HepG2 (cell line): Measurements from ENCODE around the gene UQCRC1. TPM values are rescaled to one million over a fixed set of nuclear protein-coding genes. Genes with fewer than 3 reads are reported as not detected.

Experiments used
- ATAC-seq: fragments of 200-7000 bp; cut with Tn5 transposase; 3 replicates; pipeline ENCODE4 v1.9.1; 2020; ENCODE audit warnings: mild to moderate bottlenecking, moderate library complexity
- BruUV-seq: library from RNA; stranded (reverse); fragments of 400-500 nt; replicated peaks from 2 replicates; lab custom pipeline; 2021; lab: Mats Ljungman, UMichigan
- CTCF ChIA-PET: fragments of 300-600 bp; formaldehyde crosslinking; extraction: SDS; loops from one replicate; lab custom pipeline; 2021; ENCODE audit warnings: low total read pairs, inconsistent platforms, low intra/inter-chr PET ratio; lab: Yijun Ruan, JAX
- POLR2A ChIA-PET: fragments of 350-600 bp; sonication (Branson Sonifier 250); formaldehyde crosslinking; loops from one replicate; lab custom pipeline; 2020; ENCODE audit warnings: antibody characterized with exemption, inconsistent platforms; lab: Yijun Ruan, JAX
- DNase-seq: peaks from one replicate; pipeline ENCODE4 v3.0.0-alpha.2; 2015; ENCODE audit warnings: low spot score
- FAIRE-seq: peaks from 3 replicates; lab custom pipeline; 2011; peaks lifted over from hg19 to GRCh38; lab: Jason Lieb, UNC
- H2AFZ ChIP-seq: one replicate; pipeline ENCODE4 v1.6.1; 2011; ENCODE audit warnings: low read length, inconsistent platforms
- H3K27ac ChIP-seq: fragments of 300-600 bp; 3 replicates; pipeline ENCODE4 v1.8.0; 2011; ENCODE audit warnings: mixed run types, mild to moderate bottlenecking, mixed read lengths, low read length, inconsistent platforms; ENCODE audit not compliant: insufficient read depth; ENCODE audit errors: extremely low read length
- H3K27me3 ChIP-seq, 2 experiments: fragments of 200-600 bp in 1 of 2; 2 replicates in 1 of 2; 3 replicates in 1 of 2; pipeline versions ENCODE4 v1.6.0 to v1.8.0; 2011; ENCODE audit warnings: low read length in 2 of 2, mild to moderate bottlenecking in 2 of 2, moderate library complexity in 2 of 2, inconsistent platforms in 1 of 2; ENCODE audit not compliant: insufficient read depth in 2 of 2, control insufficient read depth in 1 of 2
- H3K36me3 ChIP-seq, 2 experiments: fragments of 200-600 bp in 1 of 2; replicated peaks in 1 of 2; 2 replicates in 1 of 2; 3 replicates in 1 of 2; pipeline versions ENCODE4 v1.5.1 to v1.8.0; 2011; ENCODE audit warnings: low read length in 2 of 2, inconsistent platforms in 1 of 2; ENCODE audit not compliant: insufficient read depth in 2 of 2, control insufficient read depth in 1 of 2
- H3K4me1 ChIP-seq: 2 replicates; pipeline ENCODE4 v1.5.1; 2012; ENCODE audit warnings: low read length, inconsistent platforms; ENCODE audit not compliant: insufficient read depth
- H3K4me2 ChIP-seq: 2 replicates; pipeline ENCODE4 v1.6.0; 2011; ENCODE audit warnings: low read depth, low read length, inconsistent platforms
- H3K4me3 ChIP-seq, 3 experiments: fragments of 200-600 bp in 1 of 3; sonication (generic), shearing (Covaris generic) in 1 of 3; replicated peaks in 1 of 3; 2 replicates each; pipeline ENCODE4 v1.5.1; 2011 to 2016; ENCODE audit warnings: low read length in 3 of 3, inconsistent platforms in 2 of 3, low read depth in 2 of 3, mild to moderate bottlenecking in 2 of 3, control low read depth in 1 of 3, mixed read lengths in 1 of 3; ENCODE audit not compliant: insufficient read depth in 1 of 3
- H3K79me2 ChIP-seq: one replicate; pipeline ENCODE4 v1.6.1; 2011; ENCODE audit warnings: low read length, inconsistent platforms; ENCODE audit not compliant: insufficient read depth
- H3K9ac ChIP-seq: 2 replicates; pipeline ENCODE4 v1.6.0; 2011; ENCODE audit warnings: mild to moderate bottlenecking, low read depth, low read length, inconsistent platforms; ENCODE audit not compliant: insufficient read depth
- H3K9me3 ChIP-seq: 2 replicates; pipeline ENCODE4 v1.5.1; 2012; ENCODE audit warnings: mild to moderate bottlenecking, low read length
- H4K20me1 ChIP-seq: 2 replicates; pipeline ENCODE4 v1.6.0; 2011; ENCODE audit warnings: inconsistent platforms, mild to moderate bottlenecking, low read length, moderate library complexity; ENCODE audit not compliant: insufficient read depth
- BCLAF1 ChIP-seq: fragments of 450-650 bp; IDR thresholded peaks from 2 replicates; pipeline ENCODE4 v1.6.1; 2017; ENCODE audit warnings: mild to moderate bottlenecking
- CTCF ChIP-seq: sonication (generic); formaldehyde crosslinking; IDR thresholded peaks from 2 replicates; pipeline ENCODE4 v1.5.0; 2020; ENCODE audit warnings: mild to moderate bottlenecking, missing genetic modification reagents, moderate library complexity
- DR1 ChIP-seq: sonication (generic); formaldehyde crosslinking; IDR thresholded peaks from 2 replicates; pipeline ENCODE4 v1.8.0; 2021; ENCODE audit warnings: mild to moderate bottlenecking, missing genetic modification reagents, inconsistent platforms
- FOXA1 ChIP-seq, 2 experiments: fragments of 450-650 bp in 1 of 2; sonication (generic) in 1 of 2; formaldehyde crosslinking in 1 of 2; IDR thresholded peaks; 2 replicates each; pipeline versions ENCODE4 v1.4.0 to v1.6.1; 2016 to 2020; ENCODE audit warnings: missing genetic modification reagents in 1 of 2
- ZNF329 ChIP-seq: sonication (generic); formaldehyde crosslinking; IDR thresholded peaks from 2 replicates; pipeline ENCODE4 v1.9.0; 2021; ENCODE audit warnings: low read depth, mild to moderate bottlenecking, missing genetic modification reagents
- ZNF512 ChIP-seq: sonication (generic); formaldehyde crosslinking; IDR thresholded peaks from 2 replicates; pipeline ENCODE4 v1.4.0; 2020; ENCODE audit warnings: mild to moderate bottlenecking, missing genetic modification reagents
- ZNF660 ChIP-seq: sonication (generic); formaldehyde crosslinking; IDR thresholded peaks from 2 replicates; pipeline ENCODE4 v1.5.1; 2020; ENCODE audit warnings: mild to moderate bottlenecking, low read depth, missing genetic modification reagents, borderline replicate concordance
- ZNF761 ChIP-seq: sonication (generic); formaldehyde crosslinking; conservative IDR thresholded peaks from 2 replicates; pipeline ENCODE4 v1.4.0; 2020; ENCODE audit warnings: mild to moderate bottlenecking, missing genetic modification reagents
- ZNF775 ChIP-seq: sonication (generic); formaldehyde crosslinking; IDR thresholded peaks from 2 replicates; pipeline ENCODE4 v1.4.0; 2020; ENCODE audit warnings: missing genetic modification reagents, mild to moderate bottlenecking, moderate library complexity, borderline replicate concordance
- WGBS: methylation state at CpG from one replicate; pipeline ENCODE4 v1.1.6; 2017; ENCODE audit warnings: low lambda C conversion rate; 5-methylcytosine and 5-hydroxymethylcytosine counted together
- in situ Hi-C: cut with HindIII; loops from 2 replicates; pipeline ENCODE4 v1.10.0; 2017; ENCODE audit warnings: low pct_unique_long_range_greater_than_20kb; ENCODE audit not compliant: extremely low pct_ligation_motif_present
- intact Hi-C: fragments of 100-400 bp; cut with micrococcal nuclease; formaldehyde crosslinking; loops from one replicate; pipeline ENCODE4 v1.10.0; 2022; ENCODE audit not compliant: unreplicated experiment
- polyA plus RNA-seq, 8 experiments: library from polyadenylated mRNA; depleted of rRNA in 3 of 8; stranded (reverse) in 7 of 8; unstranded in 1 of 8; fragments of >200 nt; fragmentation: Illumina TruSeq in 4 of 8; extraction: Trizol in 4 of 8; gene quantifications; 2 replicates each; pipeline versions ENCODE4 v1.2.1 to v1.2.3, GENCODE V29; 2011 to 2016; ENCODE audit warnings: low read depth in 4 of 8, missing spikeins in 1 of 8, mixed read lengths in 1 of 8; ENCODE audit not compliant: insufficient read depth in 1 of 8
- total RNA-seq, 5 experiments: library from RNA; depleted of rRNA; stranded (reverse); fragments of >200 nt; fragmentation: Illumina TruSeq; extraction: Trizol; gene quantifications; 2 replicates each; pipeline ENCODE4 v1.2.3, GENCODE V29; 2016; ENCODE audit warnings: low read depth in 1 of 5
- TF ChIP-seq, protein P1 (sequence below): IDR thresholded peaks from 2 replicates; pipeline ENCODE4 v1.6.1; 2016; ENCODE audit warnings: missing compliant biosample characterization, missing genetic modification reagents, borderline replicate concordance
- TF ChIP-seq, protein P2 (sequence below): sonication (generic); formaldehyde crosslinking; conservative IDR thresholded peaks from 2 replicates; pipeline ENCODE4 v1.4.0; 2020; ENCODE audit warnings: missing genetic modification reagents

UQCRC1 gene
- total and polyA plus RNA-seq, 2 of the 13 experiments (the other 11 are each of a cell fraction or from before 2014, with no cell fraction given) = 316 to 680 TPM

GRCh38 chr3:48631516-48632448 is 22.3 kb upstream of the UQCRC1 start:
- Histone ChIP-seq H3K27ac (no peak overlapping the region), H3K79me2 (peaks cover 42% of the 10 kb centered on the region), H3K9me3 (no peaks in the 10 kb centered on the region), H3K4me1 (peaks cover 52% of the 10 kb centered on the region), H3K36me3 (peaks cover 27 to 70% of the 10 kb centered on the region in 2 experiments), H3K9ac (no peak overlapping the region), H3K4me2 (no peak overlapping the region; the same call in 1 of the 2 replicates), H2AFZ (no peak overlapping the region), H3K27me3 (no peaks in the 10 kb centered on the region; a peak in 1 of 5 replicates), H4K20me1 (no peaks in the 10 kb centered on the region), H3K4me3 (no peak overlapping the region; a peak in 1 of 6 replicates)
- ChIA-PET CTCF (no interaction called here), POLR2A (interaction anchor here (4.8 kb wide), 1 partner anchor 9 kb away, joined by 140 read pairs; the partner anchor contains the start of gene TMEM89)
- 96% methylated on average over 20 of the region's 22 CpGs for WGBS
- intact Hi-C loops = no loop called here
- FAIRE-seq = no peak
- no peak for ATAC-seq
- no TSS peak for BruUV-seq
- in situ Hi-C loops = no loop called here
- DNase-seq = no peak
- TF ChIP-seq, protein P1, sequence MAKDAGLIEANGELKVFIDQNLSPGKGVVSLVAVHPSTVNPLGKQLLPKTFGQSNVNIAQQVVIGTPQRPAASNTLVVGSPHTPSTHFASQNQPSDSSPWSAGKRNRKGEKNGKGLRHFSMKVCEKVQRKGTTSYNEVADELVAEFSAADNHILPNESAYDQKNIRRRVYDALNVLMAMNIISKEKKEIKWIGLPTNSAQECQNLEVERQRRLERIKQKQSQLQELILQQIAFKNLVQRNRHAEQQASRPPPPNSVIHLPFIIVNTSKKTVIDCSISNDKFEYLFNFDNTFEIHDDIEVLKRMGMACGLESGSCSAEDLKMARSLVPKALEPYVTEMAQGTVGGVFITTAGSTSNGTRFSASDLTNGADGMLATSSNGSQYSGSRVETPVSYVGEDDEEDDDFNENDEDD = no peak
- no peak for TF ChIP-seq DR1
- no peak for TF ChIP-seq CTCF (CRISPR knock-in tag)
- TF ChIP-seq, protein P2, sequence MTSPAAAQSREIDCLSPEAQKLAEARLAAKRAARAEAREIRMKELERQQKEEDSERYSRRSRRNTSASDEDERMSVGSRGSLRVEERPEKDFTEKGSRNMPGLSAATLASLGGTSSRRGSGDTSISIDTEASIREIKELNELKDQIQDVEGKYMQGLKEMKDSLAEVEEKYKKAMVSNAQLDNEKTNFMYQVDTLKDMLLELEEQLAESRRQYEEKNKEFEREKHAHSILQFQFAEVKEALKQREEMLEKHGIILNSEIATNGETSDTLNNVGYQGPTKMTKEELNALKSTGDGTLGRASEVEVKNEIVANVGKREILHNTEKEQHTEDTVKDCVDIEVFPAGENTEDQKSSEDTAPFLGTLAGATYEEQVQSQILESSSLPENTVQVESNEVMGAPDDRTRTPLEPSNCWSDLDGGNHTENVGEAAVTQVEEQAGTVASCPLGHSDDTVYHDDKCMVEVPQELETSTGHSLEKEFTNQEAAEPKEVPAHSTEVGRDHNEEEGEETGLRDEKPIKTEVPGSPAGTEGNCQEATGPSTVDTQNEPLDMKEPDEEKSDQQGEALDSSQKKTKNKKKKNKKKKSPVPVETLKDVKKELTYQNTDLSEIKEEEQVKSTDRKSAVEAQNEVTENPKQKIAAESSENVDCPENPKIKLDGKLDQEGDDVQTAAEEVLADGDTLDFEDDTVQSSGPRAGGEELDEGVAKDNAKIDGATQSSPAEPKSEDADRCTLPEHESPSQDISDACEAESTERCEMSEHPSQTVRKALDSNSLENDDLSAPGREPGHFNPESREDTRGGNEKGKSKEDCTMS (CRISPR knock-in tag) = no peak
- TF ChIP-seq FOXA1 (IDR thresholded peaks at IDR 0.05) = no peak
- TF ChIP-seq FOXA1 (CRISPR knock-in tag; IDR thresholded peaks at IDR 0.05) = no peak
- no peak for TF ChIP-seq ZNF775 (CRISPR knock-in tag)
- no peak for TF ChIP-seq ZNF660 (CRISPR knock-in tag)
- no peak for TF ChIP-seq ZNF329 (CRISPR knock-in tag)
- TF ChIP-seq BCLAF1 = no peak
- TF ChIP-seq ZNF761 (CRISPR knock-in tag) = no peak
- no peak for TF ChIP-seq ZNF512 (CRISPR knock-in tag)
